Rectal smooth muscle tissue (tissue), 1 donor: Measurements from ENCODE around the gene HLF.

Source experiments
- H3K27ac ChIP-seq: one replicate; pipeline ENCODE4 v1.7.0; 2013; ENCODE audit warnings: low read depth, low read length, inconsistent platforms
- H3K27me3 ChIP-seq: one replicate; pipeline ENCODE4 v1.7.0; 2013; ENCODE audit warnings: low read length; ENCODE audit not compliant: control insufficient read depth, insufficient read depth
- H3K36me3 ChIP-seq: one replicate; pipeline ENCODE4 v1.7.0; 2013; ENCODE audit warnings: low read length; ENCODE audit not compliant: control insufficient read depth, insufficient read depth
- H3K4me1 ChIP-seq: one replicate; pipeline ENCODE4 v1.7.0; 2013; ENCODE audit warnings: low read length; ENCODE audit not compliant: control insufficient read depth, insufficient read depth
- H3K4me3 ChIP-seq: one replicate; pipeline ENCODE4 v1.7.0; 2013; ENCODE audit warnings: low read length
- H3K9ac ChIP-seq: one replicate; pipeline ENCODE4 v1.7.0; 2013; ENCODE audit warnings: low read length

HLF gene

GRCh38 chr17:55261311-55261710, 3.4 kb upstream of the HLF start:
- H3K27ac ChIP-seq, result no peak overlapping the region
- peaks cover 5% of the 10 kb centered on the region for H3K4me1 ChIP-seq
- no peak overlapping the region for H3K4me3 ChIP-seq
- no peak overlapping the region for H3K9ac ChIP-seq
- H3K36me3 ChIP-seq, result no peaks in the 10 kb centered on the region
- H3K27me3 ChIP-seq, result peaks cover 6% of the 10 kb centered on the region

- H3K27ac ChIP-seq, result no peak overlapping the region
- no peaks in the 10 kb centered on the region for H3K36me3 ChIP-seq
- no peak overlapping the region for H3K9ac ChIP-seq
- H3K4me3 ChIP-seq, result peak overlapping the region; percentile 29
- peaks cover 19% of the 10 kb centered on the region for H3K4me1 ChIP-seq
- H3K27me3 ChIP-seq, result peaks cover 6% of the 10 kb centered on the region
Observed at GRCh38 chr17:55263569-55264277, 1.0 kb upstream of the HLF start.

GRCh38 chr17:55264278-55264644, 499 bp upstream of the HLF start:
- Histone ChIP-seq H3K4me1 (peaks cover 23% of the 10 kb centered on the region), H3K36me3 (no peaks in the 10 kb centered on the region), H3K4me3 (peak overlapping the region; percentile 29), H3K27me3 (peaks cover 6% of the 10 kb centered on the region), H3K9ac (no peak overlapping the region), H3K27ac (no peak overlapping the region)

GRCh38 chr17:55265311-55266021, 706 bp downstream of the HLF start:
- Histone ChIP-seq H3K4me3 (peak overlapping the region; percentile 61), H3K36me3 (no peaks in the 10 kb centered on the region), H3K9ac (no peak overlapping the region), H3K4me1 (peaks cover 30% of the 10 kb centered on the region), H3K27ac (peak overlapping the region; percentile 81), H3K27me3 (peaks cover 6% of the 10 kb centered on the region)

GRCh38 chr17:55266051-55266957, 1.5 kb downstream of the HLF start:
- Histone ChIP-seq H3K4me1 (peaks cover 33% of the 10 kb centered on the region), H3K4me3 (peak overlapping the region; percentile 61), H3K36me3 (no peaks in the 10 kb centered on the region), H3K9ac (no peak overlapping the region), H3K27me3 (peaks cover 6% of the 10 kb centered on the region), H3K27ac (peak overlapping the region; percentile 81)

GRCh38 chr17:55266958-55267688, 2.4 kb downstream of the HLF start:
- peaks cover 6% of the 10 kb centered on the region for H3K27me3 ChIP-seq
- H3K4me3 ChIP-seq, result peak overlapping the region; percentile 54
- H3K27ac ChIP-seq, result peak overlapping the region; percentile 81
- peaks cover 34% of the 10 kb centered on the region for H3K4me1 ChIP-seq
- H3K36me3 ChIP-seq, result no peaks in the 10 kb centered on the region
- no peak overlapping the region for H3K9ac ChIP-seq

- peaks cover 6% of the 10 kb centered on the region for H3K27me3 ChIP-seq
- H3K9ac ChIP-seq, result no peak overlapping the region
- H3K27ac ChIP-seq, result peak overlapping the region; percentile 81
- H3K4me3 ChIP-seq, result peak overlapping the region; percentile 54
- no peaks in the 10 kb centered on the region for H3K36me3 ChIP-seq
- H3K4me1 ChIP-seq, result peaks cover 43% of the 10 kb centered on the region
Observed at GRCh38 chr17:55267777-55268648, 3.3 kb downstream of the HLF start.

GRCh38 chr17:55268649-55269480, 4.1 kb downstream of the HLF start:
- Histone ChIP-seq H3K4me1 (peaks cover 51% of the 10 kb centered on the region), H3K27me3 (peaks cover 5% of the 10 kb centered on the region), H3K4me3 (peak overlapping the region; percentile 54), H3K36me3 (no peaks in the 10 kb centered on the region), H3K9ac (no peak overlapping the region), H3K27ac (peak overlapping the region; percentile 15)

GRCh38 chr17:55269894-55270293, 5.1 kb downstream of the HLF start:
- Histone ChIP-seq H3K36me3 (no peaks in the 10 kb centered on the region), H3K4me3 (no peak overlapping the region), H3K27me3 (no peaks in the 10 kb centered on the region), H3K4me1 (peaks cover 56% of the 10 kb centered on the region), H3K9ac (no peak overlapping the region), H3K27ac (no peak overlapping the region)

GRCh38 chr17:55271223-55271571, 6.4 kb downstream of the HLF start:
- no peaks in the 10 kb centered on the region for H3K36me3 ChIP-seq
- H3K4me1 ChIP-seq, result peaks cover 63% of the 10 kb centered on the region
- no peak overlapping the region for H3K4me3 ChIP-seq
- H3K9ac ChIP-seq, result no peak overlapping the region
- H3K27ac ChIP-seq, result no peak overlapping the region
- no peaks in the 10 kb centered on the region for H3K27me3 ChIP-seq
